Adrenal gland (tissue), 5 donors: ENCODE measurements around the gene ZP2.

ENCODE experiments used
- POLR2A ChIP-seq, 2 donors: fragments of 450-650 bp; IDR thresholded peaks; one replicate each; pipeline ENCODE4 v1.6.1; 2017; ENCODE audit warnings: antibody characterized with exemption in 2 of 2, mild to moderate bottlenecking in 2 of 2, moderate library complexity in 1 of 2
- TF ChIP-seq, protein P1 (sequence below), 6 experiments: fragments of 450-650 bp in 4 of 6; fragments of 200-600 bp in 2 of 6; sonication (generic) in 1 of 6; IDR thresholded peaks; 1 replicate in 5 of 6; 2 replicates in 1 of 6; pipeline versions ENCODE4 v1.5.1 to v1.8.0; 2016 to 2021; ENCODE audit warnings: antibody characterized with exemption in 6 of 6, mild to moderate bottlenecking in 2 of 6, moderate library complexity in 1 of 6
- donor health status: DM: no; HTN: no; CAD: no.

DNA sequence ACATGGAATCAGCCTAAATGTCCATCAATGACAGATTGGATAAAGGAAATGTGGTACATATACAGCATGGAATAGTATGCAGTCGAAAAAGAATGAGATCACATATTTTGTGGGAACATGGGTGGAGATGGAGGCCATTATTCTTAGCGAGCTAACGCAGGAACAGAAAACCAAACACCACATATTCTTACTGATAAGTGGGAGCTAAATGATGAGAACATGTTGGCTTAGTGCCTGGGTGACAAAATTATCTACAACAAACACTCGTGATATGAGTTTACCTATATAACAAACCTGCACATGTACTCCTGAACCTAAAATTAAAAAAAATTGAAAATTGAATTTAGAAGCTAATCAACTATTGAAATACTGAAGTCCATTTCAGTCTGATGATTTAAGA, 28.3 kb upstream of the ZP2 start:
- TF ChIP-seq, protein P1, sequence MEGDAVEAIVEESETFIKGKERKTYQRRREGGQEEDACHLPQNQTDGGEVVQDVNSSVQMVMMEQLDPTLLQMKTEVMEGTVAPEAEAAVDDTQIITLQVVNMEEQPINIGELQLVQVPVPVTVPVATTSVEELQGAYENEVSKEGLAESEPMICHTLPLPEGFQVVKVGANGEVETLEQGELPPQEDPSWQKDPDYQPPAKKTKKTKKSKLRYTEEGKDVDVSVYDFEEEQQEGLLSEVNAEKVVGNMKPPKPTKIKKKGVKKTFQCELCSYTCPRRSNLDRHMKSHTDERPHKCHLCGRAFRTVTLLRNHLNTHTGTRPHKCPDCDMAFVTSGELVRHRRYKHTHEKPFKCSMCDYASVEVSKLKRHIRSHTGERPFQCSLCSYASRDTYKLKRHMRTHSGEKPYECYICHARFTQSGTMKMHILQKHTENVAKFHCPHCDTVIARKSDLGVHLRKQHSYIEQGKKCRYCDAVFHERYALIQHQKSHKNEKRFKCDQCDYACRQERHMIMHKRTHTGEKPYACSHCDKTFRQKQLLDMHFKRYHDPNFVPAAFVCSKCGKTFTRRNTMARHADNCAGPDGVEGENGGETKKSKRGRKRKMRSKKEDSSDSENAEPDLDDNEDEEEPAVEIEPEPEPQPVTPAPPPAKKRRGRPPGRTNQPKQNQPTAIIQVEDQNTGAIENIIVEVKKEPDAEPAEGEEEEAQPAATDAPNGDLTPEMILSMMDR (IDR thresholded peaks at IDR 0.05): no peak
- TF ChIP-seq POLR2A (IDR thresholded peaks at IDR 0.05): no peak
